ENCODE measurements around the gene CFDP1.

Gene CFDP1

DNA sequence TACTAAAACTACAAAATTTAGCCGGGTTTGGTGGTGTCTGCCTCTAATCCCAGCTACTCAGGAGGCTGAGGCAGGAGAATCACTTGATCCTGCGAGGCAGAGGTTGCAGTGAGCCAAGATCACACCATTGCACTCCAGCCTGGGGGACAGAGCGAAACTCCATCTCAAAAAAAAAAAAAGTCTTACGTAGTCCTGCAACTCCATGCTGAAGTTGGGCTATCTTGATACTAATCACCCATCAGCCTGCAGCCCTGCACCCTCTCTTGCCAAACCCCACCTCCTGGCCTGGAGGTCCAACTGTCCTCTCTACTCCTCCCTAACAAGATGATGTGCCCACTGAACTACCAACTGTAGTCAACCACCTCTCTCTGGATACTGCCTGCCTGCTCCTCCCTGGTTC, 26.4 kb upstream of the CFDP1 start:
- Histone ChIP-seq H3K27ac (ENCODE audit: low read depth, low read length) (no peak overlapping the region), H3K4me3 (ENCODE audit: low read length) (no peak overlapping the region), H3F3A (ENCODE audit: control insufficient read depth, insufficient read depth) (no peaks in the 10 kb centered on the region), H3K4me2 (ENCODE audit: low read length) (no peak overlapping the region), H3K36me3 (ENCODE audit: control insufficient read depth, low read length) (peaks cover 3% of the 10 kb centered on the region; the same call in 1 of the 2 replicates), H3K9me3 (ENCODE audit: control insufficient read depth, insufficient read depth, low read length) (no peaks in the 10 kb centered on the region), H3K79me2 (ENCODE audit: control insufficient read depth, low read length) (peaks cover 88% of the 10 kb centered on the region), H4K20me1 (ENCODE audit: control insufficient read depth, insufficient read depth, low read depth, low read length) (peaks cover 6% of the 10 kb centered on the region), H3K9me2 (replicated peaks; ENCODE audit: control insufficient read depth, low read length) (no peaks in the 10 kb centered on the region), H3K4me1 (ENCODE audit: control insufficient read depth, low read length) (peaks cover 5% of the 10 kb centered on the region), H3K27me3 (ENCODE audit: control insufficient read depth, low read length) (no peaks in the 10 kb centered on the region)
- TF ChIP-seq, protein P1, sequence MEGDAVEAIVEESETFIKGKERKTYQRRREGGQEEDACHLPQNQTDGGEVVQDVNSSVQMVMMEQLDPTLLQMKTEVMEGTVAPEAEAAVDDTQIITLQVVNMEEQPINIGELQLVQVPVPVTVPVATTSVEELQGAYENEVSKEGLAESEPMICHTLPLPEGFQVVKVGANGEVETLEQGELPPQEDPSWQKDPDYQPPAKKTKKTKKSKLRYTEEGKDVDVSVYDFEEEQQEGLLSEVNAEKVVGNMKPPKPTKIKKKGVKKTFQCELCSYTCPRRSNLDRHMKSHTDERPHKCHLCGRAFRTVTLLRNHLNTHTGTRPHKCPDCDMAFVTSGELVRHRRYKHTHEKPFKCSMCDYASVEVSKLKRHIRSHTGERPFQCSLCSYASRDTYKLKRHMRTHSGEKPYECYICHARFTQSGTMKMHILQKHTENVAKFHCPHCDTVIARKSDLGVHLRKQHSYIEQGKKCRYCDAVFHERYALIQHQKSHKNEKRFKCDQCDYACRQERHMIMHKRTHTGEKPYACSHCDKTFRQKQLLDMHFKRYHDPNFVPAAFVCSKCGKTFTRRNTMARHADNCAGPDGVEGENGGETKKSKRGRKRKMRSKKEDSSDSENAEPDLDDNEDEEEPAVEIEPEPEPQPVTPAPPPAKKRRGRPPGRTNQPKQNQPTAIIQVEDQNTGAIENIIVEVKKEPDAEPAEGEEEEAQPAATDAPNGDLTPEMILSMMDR (IDR thresholded peaks at IDR 0.05; ENCODE audit: low read depth, low read length, poor library complexity, severe bottlenecking) = no peak

DNA sequence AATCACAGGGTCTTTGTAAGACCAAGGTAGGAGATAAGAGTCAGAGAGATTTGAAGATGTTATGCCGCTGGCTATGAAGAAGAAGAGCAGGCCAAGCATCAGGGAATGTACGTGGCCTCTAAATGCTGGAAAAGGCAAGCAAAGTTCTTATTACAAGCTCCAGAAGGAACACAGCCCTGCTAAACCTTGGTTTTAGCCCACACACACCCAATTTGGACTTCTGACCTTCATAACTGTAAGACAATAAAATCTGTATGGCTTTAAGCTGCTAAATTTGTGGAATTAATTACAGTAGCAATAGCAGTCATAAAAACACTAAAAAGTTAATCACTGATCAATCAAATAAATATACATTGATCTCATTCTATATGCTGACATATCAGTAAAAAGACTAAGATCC, 25.1 kb upstream of the CFDP1 start:
- no peak overlapping the region for H3K4me3 ChIP-seq (ENCODE audit: low read length)
- no peak overlapping the region for H3K4me2 ChIP-seq (ENCODE audit: low read length)
- H4K20me1 ChIP-seq (ENCODE audit: control insufficient read depth, insufficient read depth, low read depth, low read length) = peaks cover 6% of the 10 kb centered on the region
- no peaks in the 10 kb centered on the region for H3K27me3 ChIP-seq (ENCODE audit: control insufficient read depth, low read length)
- no peaks in the 10 kb centered on the region for H3K9me2 ChIP-seq (replicated peaks; ENCODE audit: control insufficient read depth, low read length)
- TF ChIP-seq, protein P1 (IDR thresholded peaks at IDR 0.05; ENCODE audit: low read depth, low read length, poor library complexity, severe bottlenecking) = no peak
- TF ChIP-seq EZH2phosphoT487 (IDR thresholded peaks at IDR 0.05; ENCODE audit: borderline replicate concordance, low read length) = no peak
- no peaks in the 10 kb centered on the region for H3K9me3 ChIP-seq (ENCODE audit: control insufficient read depth, insufficient read depth, low read length)
- H3K4me1 ChIP-seq (ENCODE audit: control insufficient read depth, low read length) = peaks cover 5% of the 10 kb centered on the region
- no peak overlapping the region for H3K27ac ChIP-seq (ENCODE audit: low read depth, low read length)
- peaks cover 3% of the 10 kb centered on the region; the same call in 1 of the 2 replicates for H3K36me3 ChIP-seq (ENCODE audit: control insufficient read depth, low read length)
- no peaks in the 10 kb centered on the region for H3F3A ChIP-seq (ENCODE audit: control insufficient read depth, insufficient read depth)
- H3K79me2 ChIP-seq (ENCODE audit: control insufficient read depth, low read length) = peaks cover 93% of the 10 kb centered on the region

DNA sequence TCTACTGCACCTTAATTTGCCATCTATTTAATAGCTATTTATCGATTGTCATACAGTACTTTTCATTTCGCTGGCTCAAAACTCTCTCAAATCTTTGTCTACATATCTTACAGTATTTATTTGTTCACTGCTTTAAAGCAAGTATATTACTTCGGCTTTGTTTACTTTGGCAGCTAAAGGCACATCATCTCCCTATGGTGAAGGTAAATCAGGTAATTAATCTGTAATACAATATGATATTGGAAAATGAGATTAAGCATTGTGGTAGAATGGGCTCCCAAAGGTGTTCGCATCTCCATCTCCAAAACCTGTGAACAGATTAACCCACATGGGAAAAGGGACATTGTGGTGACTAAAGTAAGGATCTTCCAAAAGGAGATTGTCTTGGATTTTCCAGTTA, 24.7 kb upstream of the CFDP1 start:
- Histone ChIP-seq H4K20me1 (ENCODE audit: control insufficient read depth, insufficient read depth, low read depth, low read length) (peaks cover 10% of the 10 kb centered on the region), H3K27ac (ENCODE audit: low read depth, low read length) (no peak overlapping the region), H3K79me2 (ENCODE audit: control insufficient read depth, low read length) (peaks cover 93% of the 10 kb centered on the region), H3K4me1 (ENCODE audit: control insufficient read depth, low read length) (peaks cover 3% of the 10 kb centered on the region), H3K9me2 (replicated peaks; ENCODE audit: control insufficient read depth, low read length) (no peaks in the 10 kb centered on the region), H3F3A (ENCODE audit: control insufficient read depth, insufficient read depth) (no peaks in the 10 kb centered on the region), H3K27me3 (ENCODE audit: control insufficient read depth, low read length) (no peaks in the 10 kb centered on the region), H3K36me3 (ENCODE audit: control insufficient read depth, low read length) (peaks cover 3% of the 10 kb centered on the region; the same call in 1 of the 2 replicates), H3K4me2 (ENCODE audit: low read length) (no peak overlapping the region), H3K9me3 (ENCODE audit: control insufficient read depth, insufficient read depth, low read length) (no peaks in the 10 kb centered on the region), H3K4me3 (ENCODE audit: low read length) (no peak overlapping the region)
- TF ChIP-seq, protein P1 (IDR thresholded peaks at IDR 0.05; ENCODE audit: low read depth, low read length, poor library complexity, severe bottlenecking) = no peak
- TF ChIP-seq EZH2phosphoT487 (IDR thresholded peaks at IDR 0.05; ENCODE audit: borderline replicate concordance, low read length) = no peak

Data from DOHH2 (cell line).